OCI-LY1 (cell line): ENCODE measurements around the gene TMEM234.
A peak's percentile ranks its signal among the peaks of the same experiment; 100 is the strongest.

Experiments
- H2AFZ ChIP-seq: fragments of 200-600 bp; sonication (generic), shearing (Covaris generic); 2 replicates; pipeline ENCODE4 v1.6.0; 2014; ENCODE audit warnings: antibody characterized with exemption, mild to moderate bottlenecking, low read length
- H3F3A ChIP-seq: fragments of 200-600 bp; sonication (generic), shearing (Covaris generic); 2 replicates; pipeline ENCODE4 v1.6.0; 2014; ENCODE audit warnings: mild to moderate bottlenecking, antibody characterized with exemption, low read length, moderate library complexity; ENCODE audit not compliant: insufficient read depth
- H3K27ac ChIP-seq: fragments of 200-600 bp; sonication (generic); 2 replicates; pipeline ENCODE4 v1.5.1; 2014; ENCODE audit warnings: low read length, mixed run types, mild to moderate bottlenecking, low read depth; ENCODE audit not compliant: poor library complexity, severe bottlenecking
- H3K27me3 ChIP-seq: fragments of 200-600 bp; sonication (generic); 2 replicates; pipeline ENCODE4 v1.6.0; 2014; ENCODE audit warnings: antibody characterized with exemption, mild to moderate bottlenecking, low read length, moderate library complexity; ENCODE audit not compliant: insufficient read depth
- H3K36me3 ChIP-seq: fragments of 200-600 bp; sonication (generic); 2 replicates; pipeline ENCODE4 v1.6.1; 2014; ENCODE audit warnings: mild to moderate bottlenecking, antibody characterized with exemption, low read length, moderate library complexity, mixed read lengths; ENCODE audit not compliant: insufficient read depth
- H3K4me1 ChIP-seq: fragments of 200-600 bp; sonication (generic); 2 replicates; pipeline ENCODE4 v1.5.1; 2014; ENCODE audit warnings: mild to moderate bottlenecking, low read length, moderate library complexity; ENCODE audit not compliant: insufficient read depth, severe bottlenecking
- H3K4me2 ChIP-seq: fragments of 200-600 bp; sonication (generic), shearing (Covaris generic); 2 replicates; pipeline ENCODE4 v1.6.1; 2014; ENCODE audit warnings: low read length
- H3K4me3 ChIP-seq: fragments of 200-600 bp; sonication (generic); 2 replicates; pipeline ENCODE4 v1.5.1; 2014; ENCODE audit warnings: low read length, low read depth, mild to moderate bottlenecking, mixed read lengths; ENCODE audit not compliant: poor library complexity, severe bottlenecking
- H3K79me2 ChIP-seq: fragments of 200-600 bp; shearing (Covaris generic); 2 replicates; pipeline ENCODE4 v1.6.1; 2016; ENCODE audit warnings: mixed run types, low read length, mixed read lengths; ENCODE audit not compliant: insufficient read depth
- H3K9ac ChIP-seq: fragments of 200-600 bp; sonication (generic), shearing (Covaris generic); 2 replicates; pipeline ENCODE4 v1.6.1; 2014; ENCODE audit warnings: mild to moderate bottlenecking, low read length, mixed read lengths
- H3K9me2 ChIP-seq: fragments of 200-600 bp; sonication (generic), shearing (Covaris generic); 2 replicates; pipeline ENCODE4 v1.6.1; 2014; ENCODE audit warnings: low read depth, mild to moderate bottlenecking, low read length, mixed read lengths
- H3K9me3 ChIP-seq: fragments of 200-600 bp; shearing (Covaris generic); 2 replicates; pipeline ENCODE4 v1.6.1; 2014; ENCODE audit warnings: low read length, mixed read lengths
- H4K20me1 ChIP-seq: fragments of 200-600 bp; sonication (generic), shearing (Covaris generic); 2 replicates; pipeline ENCODE4 v1.6.0; 2016; ENCODE audit warnings: mild to moderate bottlenecking, low read length; ENCODE audit not compliant: insufficient read depth
- CTCF ChIP-seq: fragments of 200-600 bp; sonication (generic), shearing (Covaris generic); IDR thresholded peaks from 2 replicates; pipeline ENCODE4 v1.5.1; 2017; ENCODE audit warnings: mild to moderate bottlenecking, antibody characterized with exemption, low read length, moderate library complexity, mixed read lengths
- EZH2 ChIP-seq: fragments of 200-600 bp; sonication (generic), shearing (Covaris generic); IDR thresholded peaks from 2 replicates; pipeline ENCODE4 v1.8.0; 2017; ENCODE audit warnings: borderline replicate concordance, mixed run types, mild to moderate bottlenecking, antibody characterized with exemption, low read length, moderate library complexity, mixed read lengths

The TMEM234 gene

GRCh38 chr1:32249831-32250525 is 27.8 kb upstream of the TMEM234 start:
- Histone ChIP-seq H2AFZ (no peak overlapping the region), H3K79me2 (no peaks in the 10 kb centered on the region), H4K20me1 (no peaks in the 10 kb centered on the region), H3K27ac (peak overlapping the region; percentile 100), H3K27me3 (no peaks in the 10 kb centered on the region), H3F3A (peaks cover 10% of the 10 kb centered on the region), H3K9ac (peak overlapping the region; percentile 74), H3K9me3 (no peaks in the 10 kb centered on the region), H3K9me2 (no peaks in the 10 kb centered on the region), H3K4me2 (peak overlapping the region; percentile 69), H3K4me1 (peaks cover 90% of the 10 kb centered on the region), H3K4me3 (peak overlapping the region; percentile 50), H3K36me3 (no peaks in the 10 kb centered on the region)
- TF ChIP-seq CTCF (no peak), EZH2 (no peak)

- Histone ChIP-seq H3K4me2 (peak overlapping the region; percentile 44; the same call in 1 of the 2 replicates), H3K4me1 (peaks cover 73% of the 10 kb centered on the region), H3K9me3 (no peaks in the 10 kb centered on the region)
Observed at GRCh38 chr1:32247983-32248889, 26.1 kb upstream of the TMEM234 start.

GRCh38 chr1:32247452-32247851 is 25.3 kb upstream of the TMEM234 start:
- Histone ChIP-seq H3F3A (peaks cover 7% of the 10 kb centered on the region), H3K4me1 (peaks cover 68% of the 10 kb centered on the region), H3K9ac (no peak overlapping the region; the same call in 1 of the 2 replicates), H2AFZ (no peak overlapping the region), H3K79me2 (no peaks in the 10 kb centered on the region), H3K27me3 (no peaks in the 10 kb centered on the region), H3K9me2 (no peaks in the 10 kb centered on the region), H3K4me2 (no peak overlapping the region), H3K27ac (peak overlapping the region; percentile 100), H3K4me3 (no peak overlapping the region), H3K9me3 (no peaks in the 10 kb centered on the region), H3K36me3 (no peaks in the 10 kb centered on the region), H4K20me1 (no peaks in the 10 kb centered on the region)
- no peak for TF ChIP-seq EZH2

More at GRCh38 chr1:32247983-32248889, 26.1 kb upstream of the TMEM234 start:
- peak overlapping the region; percentile 35; the same call in 1 of the 2 replicates for H3K9ac ChIP-seq
- peaks cover 7% of the 10 kb centered on the region for H3F3A ChIP-seq
- H3K4me3 ChIP-seq, result no peak overlapping the region
- H3K27ac ChIP-seq, result peak overlapping the region; percentile 100
- H3K36me3 ChIP-seq, result no peaks in the 10 kb centered on the region
- no peaks in the 10 kb centered on the region for H3K9me2 ChIP-seq
- H2AFZ ChIP-seq, result no peak overlapping the region
- no peaks in the 10 kb centered on the region for H3K27me3 ChIP-seq
- no peaks in the 10 kb centered on the region for H4K20me1 ChIP-seq
- TF ChIP-seq CTCF (peak; percentile 94), EZH2 (no peak)
- H3K79me2 ChIP-seq, result no peaks in the 10 kb centered on the region
